T-helper 1 cell treated with Interleukin-12 subunit alpha and Interleukin-12 subunit beta and Interleukin-4 antibody, amounts not matched to agents 30 μg/mL and 1 μg/mL, for 36 hours (primary cell): ENCODE results near the gene HDAC4.
A peak's percentile ranks its signal among the peaks of the same experiment; 100 is the strongest.

Experiments
- H3K27ac Mint-ChIP-seq: one replicate; pipeline ENCODE4 v1.8.0; 2021; ENCODE audit warnings: mild to moderate bottlenecking, mixed read lengths
- H3K27me3 Mint-ChIP-seq: one replicate; pipeline ENCODE4 v1.8.0; 2021; ENCODE audit warnings: low read depth, mixed read lengths
- H3K36me3 Mint-ChIP-seq: one replicate; pipeline ENCODE4 v1.8.0; 2021; ENCODE audit warnings: low read depth, mixed read lengths
- H3K4me1 Mint-ChIP-seq: one replicate; pipeline ENCODE4 v1.8.0; 2021; ENCODE audit warnings: low read depth, mixed read lengths
- H3K4me3 Mint-ChIP-seq: one replicate; pipeline ENCODE4 v1.8.0; 2021; ENCODE audit warnings: mild to moderate bottlenecking, moderate library complexity, mixed read lengths
- H3K9me3 Mint-ChIP-seq: one replicate; pipeline ENCODE4 v1.8.0; 2021; ENCODE audit warnings: mixed read lengths

The HDAC4 gene

GRCh38 chr2:239213643-239214101, 187.1 kb downstream of the HDAC4 start:
- H3K9me3 Mint-ChIP-seq: peaks cover 3% of the 10 kb centered on the region
- no peak overlapping the region for H3K27ac Mint-ChIP-seq
- H3K27me3 Mint-ChIP-seq: no peaks in the 10 kb centered on the region
- H3K36me3 Mint-ChIP-seq: peaks cover 8% of the 10 kb centered on the region
- no peak overlapping the region for H3K4me3 Mint-ChIP-seq
- H3K4me1 Mint-ChIP-seq: peaks cover 49% of the 10 kb centered on the region

GRCh38 chr2:239212929-239213642, 187.7 kb downstream of the HDAC4 start:
- H3K4me1 Mint-ChIP-seq: peaks cover 48% of the 10 kb centered on the region
- no peak overlapping the region for H3K4me3 Mint-ChIP-seq
- H3K36me3 Mint-ChIP-seq: peaks cover 8% of the 10 kb centered on the region
- H3K27ac Mint-ChIP-seq: no peak overlapping the region
- peaks cover 3% of the 10 kb centered on the region for H3K9me3 Mint-ChIP-seq
- no peaks in the 10 kb centered on the region for H3K27me3 Mint-ChIP-seq

GRCh38 chr2:239212121-239212928, 188.5 kb downstream of the HDAC4 start:
- Mint-ChIP-seq H3K27ac (no peak overlapping the region), H3K36me3 (peaks cover 5% of the 10 kb centered on the region), H3K9me3 (no peaks in the 10 kb centered on the region), H3K4me3 (no peak overlapping the region), H3K4me1 (peaks cover 41% of the 10 kb centered on the region), H3K27me3 (no peaks in the 10 kb centered on the region)

- Mint-ChIP-seq H3K36me3 (peaks cover under 1% of the 10 kb centered on the region), H3K27ac (no peak overlapping the region), H3K9me3 (no peaks in the 10 kb centered on the region), H3K4me3 (no peak overlapping the region), H3K27me3 (no peaks in the 10 kb centered on the region), H3K4me1 (peaks cover 33% of the 10 kb centered on the region)
Observed at GRCh38 chr2:239211396-239212094, 189.3 kb downstream of the HDAC4 start.

- Mint-ChIP-seq H3K27me3 (no peaks in the 10 kb centered on the region), H3K9me3 (no peaks in the 10 kb centered on the region), H3K36me3 (peaks cover 5% of the 10 kb centered on the region), H3K4me1 (peaks cover 28% of the 10 kb centered on the region), H3K27ac (no peak overlapping the region), H3K4me3 (no peak overlapping the region)
Observed at GRCh38 chr2:239209783-239210182, 191.0 kb downstream of the HDAC4 start.

- no peaks in the 10 kb centered on the region for H3K27me3 Mint-ChIP-seq
- H3K36me3 Mint-ChIP-seq: peaks cover 5% of the 10 kb centered on the region
- H3K27ac Mint-ChIP-seq: no peak overlapping the region
- no peaks in the 10 kb centered on the region for H3K9me3 Mint-ChIP-seq
- no peak overlapping the region for H3K4me3 Mint-ChIP-seq
- peaks cover 22% of the 10 kb centered on the region for H3K4me1 Mint-ChIP-seq
Observed at GRCh38 chr2:239208465-239209180, 192.2 kb downstream of the HDAC4 start.

- Mint-ChIP-seq H3K4me1 (peaks cover 25% of the 10 kb centered on the region), H3K36me3 (peaks cover 12% of the 10 kb centered on the region), H3K9me3 (no peaks in the 10 kb centered on the region)
Observed at GRCh38 chr2:239206851-239207250, 194.0 kb downstream of the HDAC4 start.

GRCh38 chr2:239206042-239206441, 194.8 kb downstream of the HDAC4 start:
- Mint-ChIP-seq H3K27ac (no peak overlapping the region), H3K36me3 (peaks cover 12% of the 10 kb centered on the region), H3K4me3 (no peak overlapping the region), H3K4me1 (peaks cover 17% of the 10 kb centered on the region), H3K27me3 (no peaks in the 10 kb centered on the region), H3K9me3 (no peaks in the 10 kb centered on the region)

More at GRCh38 chr2:239206851-239207250, 194.0 kb downstream of the HDAC4 start:
- Mint-ChIP-seq H3K27ac (no peak overlapping the region), H3K4me3 (no peak overlapping the region), H3K27me3 (no peaks in the 10 kb centered on the region)

GRCh38 chr2:239204876-239205468, 195.8 kb downstream of the HDAC4 start:
- no peaks in the 10 kb centered on the region for H3K27me3 Mint-ChIP-seq
- no peak overlapping the region for H3K4me3 Mint-ChIP-seq
- H3K9me3 Mint-ChIP-seq: no peaks in the 10 kb centered on the region
- peaks cover 12% of the 10 kb centered on the region for H3K36me3 Mint-ChIP-seq
- H3K27ac Mint-ChIP-seq: peak overlapping the region; percentile 24
- H3K4me1 Mint-ChIP-seq: peaks cover 16% of the 10 kb centered on the region

GRCh38 chr2:239204136-239204875, 196.5 kb downstream of the HDAC4 start:
- Mint-ChIP-seq H3K4me1 (peaks cover 12% of the 10 kb centered on the region), H3K4me3 (no peak overlapping the region), H3K27ac (no peak overlapping the region), H3K36me3 (peaks cover 12% of the 10 kb centered on the region), H3K27me3 (no peaks in the 10 kb centered on the region), H3K9me3 (no peaks in the 10 kb centered on the region)

GRCh38 chr2:239203443-239204135, 197.2 kb downstream of the HDAC4 start:
- H3K4me3 Mint-ChIP-seq: no peak overlapping the region
- no peak overlapping the region for H3K27ac Mint-ChIP-seq
- no peaks in the 10 kb centered on the region for H3K9me3 Mint-ChIP-seq
- peaks cover 15% of the 10 kb centered on the region for H3K36me3 Mint-ChIP-seq
- no peaks in the 10 kb centered on the region for H3K27me3 Mint-ChIP-seq
- H3K4me1 Mint-ChIP-seq: peaks cover 12% of the 10 kb centered on the region

- no peak overlapping the region for H3K27ac Mint-ChIP-seq
- no peaks in the 10 kb centered on the region for H3K27me3 Mint-ChIP-seq
- H3K4me1 Mint-ChIP-seq: peaks cover 12% of the 10 kb centered on the region
- H3K36me3 Mint-ChIP-seq: peaks cover 17% of the 10 kb centered on the region
- no peak overlapping the region for H3K4me3 Mint-ChIP-seq
- H3K9me3 Mint-ChIP-seq: no peaks in the 10 kb centered on the region
Observed at GRCh38 chr2:239202836-239203235, 198.0 kb downstream of the HDAC4 start.

GRCh38 chr2:239202343-239202742, 198.5 kb downstream of the HDAC4 start:
- no peak overlapping the region for H3K27ac Mint-ChIP-seq
- no peak overlapping the region for H3K4me3 Mint-ChIP-seq
- H3K36me3 Mint-ChIP-seq: peaks cover 17% of the 10 kb centered on the region
- peaks cover 12% of the 10 kb centered on the region for H3K4me1 Mint-ChIP-seq
- H3K27me3 Mint-ChIP-seq: no peaks in the 10 kb centered on the region
- H3K9me3 Mint-ChIP-seq: no peaks in the 10 kb centered on the region
